ENCODE measurements around the gene ARHGAP30. TPM values are rescaled to one million over a fixed set of nuclear protein-coding genes. Genes with fewer than 3 reads are reported as not detected.

Gene ARHGAP30
- total and polyA plus RNA-seq, 2 of the 4 experiments (the other 2 are of a cell fraction), result 0.02 TPM; not detected in 1

DNA sequence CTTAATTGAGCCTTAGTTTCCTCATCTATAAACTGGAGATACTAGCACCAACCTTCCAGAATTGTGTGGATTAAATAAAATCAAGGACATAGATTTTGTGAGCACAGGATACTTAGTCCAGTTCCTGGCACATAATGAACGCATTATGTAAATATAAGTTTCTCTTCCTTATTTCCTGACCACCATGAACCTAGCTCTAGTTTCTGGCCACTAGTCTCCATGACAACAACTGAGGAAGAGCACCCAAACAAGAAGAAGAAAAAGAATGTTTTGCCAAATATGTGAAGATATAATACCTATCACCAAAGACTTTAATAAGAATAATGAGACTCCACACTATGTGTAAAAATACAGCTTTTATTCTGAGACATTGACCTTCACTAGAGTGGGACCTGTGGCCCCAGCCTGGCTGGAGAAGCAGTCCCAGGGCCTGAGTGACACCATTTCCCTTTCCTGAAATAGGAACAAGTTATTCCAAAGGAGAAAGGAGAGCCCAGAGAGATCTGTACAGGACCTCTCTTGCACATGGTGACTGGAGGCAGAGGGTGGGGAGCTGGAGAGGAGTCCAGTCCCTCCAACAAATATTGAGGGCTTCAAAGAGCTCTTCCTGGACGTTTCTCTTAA lies 23.0 kb downstream of the ARHGAP30 start:
- H3K36me3 ChIP-seq (ENCODE audit: control insufficient read depth, insufficient read depth, low read length), result peaks cover 9% of the 10 kb centered on the region
- H3K4me3 ChIP-seq (ENCODE audit: insufficient read depth, low read depth, low read length), result peak overlapping the region; percentile 53; the same call in 1 of the 2 replicates
- intact Hi-C loops (cut with micrococcal nuclease) (loop anchor here (5.0 kb wide), 1 partner anchor 36 kb away; no protein-coding TSS in a partner anchor), in situ Hi-C loops (cut with MboI; ENCODE audit: low sequenced_read_pairs) (loop anchor here (5.0 kb wide), 1 partner anchor 49 kb away; no protein-coding TSS in a partner anchor), dilution Hi-C loops (cut with HindIII; ENCODE audit: low sequenced_read_pairs, unreplicated experiment) (no loop called here)
- WGBS, 2 experiments (ENCODE audit: extremely low coverage in 2 of 2, insufficient read length in 1 of 2), result no CpG with 5 or more reads among the region's 2 CpGs
- no peak overlapping the region for H3K56ac ChIP-seq (ENCODE audit: extremely low read depth, insufficient read depth, low read length)
- peak overlapping the region; percentile 95 to 100 for H4K8ac ChIP-seq (ENCODE audit: low read depth in 2 of 2, low read length in 2 of 2)
- no peak overlapping the region for H3K9ac ChIP-seq (ENCODE audit: low read depth, low read length)
- no peak for DNase-seq
- H2BK5ac ChIP-seq (ENCODE audit: low read depth, low read length, poor library complexity, severe bottlenecking), result peak overlapping the region; percentile 86
- H3K18ac ChIP-seq (ENCODE audit: low read depth, low read length), result no peak overlapping the region; the same call in 1 of the 2 replicates
- no peak overlapping the region for H2BK120ac ChIP-seq (ENCODE audit: low read depth, low read length)
- H3K27me3 ChIP-seq (ENCODE audit: control insufficient read depth, insufficient read depth, low read length), result no peaks in the 10 kb centered on the region
- no peak overlapping the region for H2BK15ac ChIP-seq (ENCODE audit: low read depth, low read length)
- peaks cover 18 to 31% of the 10 kb centered on the region in 2 experiments for H3K79me1 ChIP-seq (ENCODE audit: low read depth in 1 of 2, low read length in 2 of 2)
- H3K27ac ChIP-seq (ENCODE audit: insufficient read depth, low read length), result peak overlapping the region; percentile 93; the same call in 1 of the 2 replicates
- no peak overlapping the region for H2AFZ ChIP-seq (replicated peaks; ENCODE audit: low read length, poor library complexity)
- H2AK5ac ChIP-seq (ENCODE audit: low read depth, low read length), result peak overlapping the region; percentile 5; the same call in 1 of the 2 replicates
- ATAC-seq (ENCODE audit: low read depth), result no peak
- BruUV-seq (replicated peaks), result no TSS peak
- ChIA-PET CTCF (interaction anchor here (2.0 to 2.2 kb wide), 2 partner anchors 49 to 51 kb away, joined by 10 to 13 read pairs; partner anchors contain the start of gene KLHDC9), POLR2A (ENCODE audit: unreplicated experiment) (no interaction called here)
- peak overlapping the region; percentile 93; the same call in 1 of the 2 replicates for H3K14ac ChIP-seq (replicated peaks; ENCODE audit: low read depth, low read length)
- H3K23ac ChIP-seq (ENCODE audit: low read depth, low read length), result no peak overlapping the region
- no peak overlapping the region for H2BK20ac ChIP-seq (ENCODE audit: low read depth, low read length)
- peak overlapping the region; percentile 96 for H4K91ac ChIP-seq (ENCODE audit: insufficient read depth, low read depth, low read length)
- H2AK9ac ChIP-seq (replicated peaks; ENCODE audit: low read depth, low read length, poor library complexity), result peak overlapping the region; percentile 18
- H3K4ac ChIP-seq (ENCODE audit: low read depth, low read length), result 0 out of 2 replicates have a peak overlapping the region, but pooled peaks have one; percentile 98
- no peaks in the 10 kb centered on the region for H3K9me1 ChIP-seq (ENCODE audit: insufficient read depth, low read length)
- TF ChIP-seq MAFK (IDR thresholded peaks at IDR 0.05; ENCODE audit: low read depth, low read length) (no peak), MAZ (IDR thresholded peaks at IDR 0.05; ENCODE audit: borderline replicate concordance, low read depth, low read length) (no peak), RCOR1 (IDR thresholded peaks at IDR 0.05; ENCODE audit: insufficient replicate concordance, low read length) (no peak), RAD21 (IDR thresholded peaks at IDR 0.05; ENCODE audit: low read length) (no peak), BHLHE40 (IDR thresholded peaks at IDR 0.05; ENCODE audit: low read depth, low read length) (no peak), RFX5 (IDR thresholded peaks at IDR 0.05; ENCODE audit: low read depth, low read length) (no peak), NFE2L2 (IDR thresholded peaks at IDR 0.05; ENCODE audit: low read depth, low read length) (no peak), MXI1 (IDR thresholded peaks at IDR 0.05; ENCODE audit: borderline replicate concordance, low read depth, low read length) (no peak), POLR2A (IDR thresholded peaks at IDR 0.05; ENCODE audit: low read depth, low read length) (no peak), CEBPB (IDR thresholded peaks at IDR 0.05; ENCODE audit: low read depth, low read length) (no peak)
- TF ChIP-seq, protein P1, sequence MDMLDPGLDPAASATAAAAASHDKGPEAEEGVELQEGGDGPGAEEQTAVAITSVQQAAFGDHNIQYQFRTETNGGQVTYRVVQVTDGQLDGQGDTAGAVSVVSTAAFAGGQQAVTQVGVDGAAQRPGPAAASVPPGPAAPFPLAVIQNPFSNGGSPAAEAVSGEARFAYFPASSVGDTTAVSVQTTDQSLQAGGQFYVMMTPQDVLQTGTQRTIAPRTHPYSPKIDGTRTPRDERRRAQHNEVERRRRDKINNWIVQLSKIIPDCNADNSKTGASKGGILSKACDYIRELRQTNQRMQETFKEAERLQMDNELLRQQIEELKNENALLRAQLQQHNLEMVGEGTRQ (IDR thresholded peaks at IDR 0.05; ENCODE audit: low read depth, low read length), result no peak
- TF ChIP-seq, protein P2, sequence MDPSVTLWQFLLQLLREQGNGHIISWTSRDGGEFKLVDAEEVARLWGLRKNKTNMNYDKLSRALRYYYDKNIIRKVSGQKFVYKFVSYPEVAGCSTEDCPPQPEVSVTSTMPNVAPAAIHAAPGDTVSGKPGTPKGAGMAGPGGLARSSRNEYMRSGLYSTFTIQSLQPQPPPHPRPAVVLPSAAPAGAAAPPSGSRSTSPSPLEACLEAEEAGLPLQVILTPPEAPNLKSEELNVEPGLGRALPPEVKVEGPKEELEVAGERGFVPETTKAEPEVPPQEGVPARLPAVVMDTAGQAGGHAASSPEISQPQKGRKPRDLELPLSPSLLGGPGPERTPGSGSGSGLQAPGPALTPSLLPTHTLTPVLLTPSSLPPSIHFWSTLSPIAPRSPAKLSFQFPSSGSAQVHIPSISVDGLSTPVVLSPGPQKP (IDR thresholded peaks at IDR 0.05; ENCODE audit: borderline replicate concordance, low read depth, low read length), result no peak
- peak overlapping the region; percentile 73 for H3K4me2 ChIP-seq (ENCODE audit: low read depth, low read length)
- H4K20me1 ChIP-seq (ENCODE audit: insufficient read depth, low read length), result no peaks in the 10 kb centered on the region
- peak overlapping the region; percentile 91 for H4K5ac ChIP-seq (ENCODE audit: low read depth, low read length)
- H3K4me1 ChIP-seq (ENCODE audit: control insufficient read depth, insufficient read depth, low read length), result no peaks in the 10 kb centered on the region; the same call in 1 of the 2 replicates
- H3K9me3 ChIP-seq (ENCODE audit: control insufficient read depth, insufficient read depth, low read length), result no peaks in the 10 kb centered on the region

Measured in IMR-90 (cell line).